Fibroblast of the aortic adventitia (primary cell): ENCODE data around the gene OGFOD3. TPM values are rescaled to one million over a fixed set of nuclear protein-coding genes. Genes with fewer than 3 reads are reported as not detected.
"Not testable (repeated sequence)": the region's sequence is repeated elsewhere in the genome, so short reads cannot be mapped to it uniquely, and the experiment has no call there.

ENCODE experiments used
- DNase-seq: peaks from one replicate; pipeline ENCODE4 v3.0.0-alpha.2; 2010; ENCODE audit warnings: low read depth
- H3K4me3 ChIP-seq: 2 replicates; pipeline ENCODE4 v1.5.1; 2011; ENCODE audit warnings: low read depth, mild to moderate bottlenecking, control low read depth, low read length, moderate library complexity
- CTCF ChIP-seq: IDR thresholded peaks from 2 replicates; pipeline ENCODE4 v1.5.1; 2011; ENCODE audit warnings: mild to moderate bottlenecking, low read length, control low read depth, inconsistent platforms; ENCODE audit not compliant: insufficient read depth
- total RNA-seq: library from RNA; depleted of rRNA; stranded (reverse); fragments of >200 nt; gene quantifications from 2 replicates; pipeline ENCODE4 v1.2.3, GENCODE V29; 2012; ENCODE audit warnings: low replicate concordance

The OGFOD3 gene
- total RNA-seq = 18.7 and 80.2 TPM in 2 replicates

- no peak for TF ChIP-seq CTCF
- H3K4me3 ChIP-seq = peak within 1 kb of the TSS; percentile 83
- peak; percentile 63 for DNase-seq
These were observed at the start of gene OGFOD3, which contains the start of gene HEXD for GRCh38 chr17:82418001-82418986. Gene OGFOD3 (minus strand): TSS chr17:82418586. CDS start chr17:82418485, 101 bp downstream. Gene HEXD (plus strand): TSS chr17:82418347. CDS start chr17:82419800, 1,453 bp downstream.

GRCh38 chr17:82465023-82465603 is 46.7 kb upstream of the OGFOD3 start:
- DNase-seq = no peak

GRCh38 chr17:82464567-82464929 is 46.2 kb upstream of the OGFOD3 start:
- TF ChIP-seq CTCF = no peak
- no peak overlapping the region for H3K4me3 ChIP-seq
- DNase-seq = no peak

More at GRCh38 chr17:82465023-82465603, 46.7 kb upstream of the OGFOD3 start:
- no peak overlapping the region for H3K4me3 ChIP-seq
- TF ChIP-seq CTCF = no peak

GRCh38 chr17:82463925-82464566 is 45.7 kb upstream of the OGFOD3 start:
- no peak for DNase-seq
- TF ChIP-seq CTCF = no peak
- H3K4me3 ChIP-seq = no peak overlapping the region

- TF ChIP-seq CTCF = no peak
- DNase-seq = no peak
- H3K4me3 ChIP-seq = no peak overlapping the region
These were observed 45.0 kb upstream of the OGFOD3 start for GRCh38 chr17:82463391-82463790.

GRCh38 chr17:82461827-82462524 is 43.6 kb upstream of the OGFOD3 start:
- TF ChIP-seq CTCF = no peak
- DNase-seq = no peak
- H3K4me3 ChIP-seq = no peak overlapping the region

GRCh38 chr17:82459936-82460335 is 41.5 kb upstream of the OGFOD3 start:
- not testable (repeated sequence) for DNase-seq, H3K4me3 ChIP-seq
